ENCODE results near the gene LIMK2.
"Not testable (repeated sequence)": the region's sequence is repeated elsewhere in the genome, so short reads cannot be mapped to it uniquely, and the experiment has no call there.

Gene LIMK2

GRCh38 chr22:31244943-31245451 lies 32.9 kb downstream of the LIMK2 start:
- DNase-seq, result no peak

- not testable (repeated sequence) for DNase-seq
Observed at GRCh38 chr22:31245998-31246397, 33.9 kb downstream of the LIMK2 start.

GRCh38 chr22:31246687-31247086 lies 34.6 kb downstream of the LIMK2 start:
- DNase-seq, result no peak

DNA sequence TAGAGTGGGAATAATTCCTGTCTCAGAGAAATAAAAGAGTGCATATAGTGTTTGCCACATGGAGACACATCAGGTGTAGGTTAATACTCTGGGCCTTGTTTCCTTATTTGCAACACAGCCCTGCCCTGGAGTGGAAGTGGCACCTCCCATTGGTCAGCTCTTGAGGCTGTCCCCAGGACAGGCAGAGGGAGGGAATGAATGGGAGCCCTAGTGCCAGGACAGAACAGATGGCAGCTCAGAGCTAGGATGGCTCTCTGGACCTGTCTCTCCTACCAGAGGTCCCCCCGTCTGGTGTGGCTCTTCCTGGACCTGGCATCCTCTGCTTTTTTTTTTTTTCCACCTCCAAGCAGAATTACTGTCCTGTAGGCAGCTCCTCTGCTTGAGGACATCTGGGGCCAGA lies 35.6 kb downstream of the LIMK2 start:
- DNase-seq, result no peak

DNA sequence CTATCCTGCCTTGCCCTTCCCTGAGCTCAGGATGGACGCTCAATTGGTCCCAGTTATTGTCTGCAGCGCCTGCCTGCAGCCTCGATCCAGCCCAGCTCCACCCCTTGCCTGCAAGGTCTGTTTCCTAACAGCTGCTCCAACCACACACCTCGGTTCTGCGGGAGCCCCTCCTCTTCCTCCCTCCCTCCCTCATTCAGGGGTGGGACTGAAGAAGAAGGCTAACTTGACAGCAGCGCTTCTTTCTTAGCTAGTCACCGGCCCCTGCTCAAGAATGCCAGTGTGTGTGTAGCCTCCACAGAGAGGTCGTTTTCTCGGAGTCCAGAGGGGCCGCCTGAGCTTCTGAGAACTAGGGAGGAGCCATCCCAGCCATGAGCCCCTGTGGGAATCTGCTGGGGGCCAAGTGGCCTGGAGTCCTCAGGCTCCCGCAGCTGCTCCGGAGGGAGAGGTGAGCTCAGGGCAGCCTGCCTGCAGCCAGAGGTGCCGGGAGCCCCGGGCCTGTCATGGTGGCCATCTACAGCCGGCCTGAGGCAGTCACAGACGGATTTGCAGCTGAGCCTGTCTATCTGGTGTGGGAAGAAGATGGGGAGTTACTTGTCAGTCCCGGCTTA lies 36.1 kb downstream of the LIMK2 start:
- peak; percentile 56 for DNase-seq

GRCh38 chr22:31248965-31249958 lies 37.2 kb downstream of the LIMK2 start:
- no peak for DNase-seq

DNA sequence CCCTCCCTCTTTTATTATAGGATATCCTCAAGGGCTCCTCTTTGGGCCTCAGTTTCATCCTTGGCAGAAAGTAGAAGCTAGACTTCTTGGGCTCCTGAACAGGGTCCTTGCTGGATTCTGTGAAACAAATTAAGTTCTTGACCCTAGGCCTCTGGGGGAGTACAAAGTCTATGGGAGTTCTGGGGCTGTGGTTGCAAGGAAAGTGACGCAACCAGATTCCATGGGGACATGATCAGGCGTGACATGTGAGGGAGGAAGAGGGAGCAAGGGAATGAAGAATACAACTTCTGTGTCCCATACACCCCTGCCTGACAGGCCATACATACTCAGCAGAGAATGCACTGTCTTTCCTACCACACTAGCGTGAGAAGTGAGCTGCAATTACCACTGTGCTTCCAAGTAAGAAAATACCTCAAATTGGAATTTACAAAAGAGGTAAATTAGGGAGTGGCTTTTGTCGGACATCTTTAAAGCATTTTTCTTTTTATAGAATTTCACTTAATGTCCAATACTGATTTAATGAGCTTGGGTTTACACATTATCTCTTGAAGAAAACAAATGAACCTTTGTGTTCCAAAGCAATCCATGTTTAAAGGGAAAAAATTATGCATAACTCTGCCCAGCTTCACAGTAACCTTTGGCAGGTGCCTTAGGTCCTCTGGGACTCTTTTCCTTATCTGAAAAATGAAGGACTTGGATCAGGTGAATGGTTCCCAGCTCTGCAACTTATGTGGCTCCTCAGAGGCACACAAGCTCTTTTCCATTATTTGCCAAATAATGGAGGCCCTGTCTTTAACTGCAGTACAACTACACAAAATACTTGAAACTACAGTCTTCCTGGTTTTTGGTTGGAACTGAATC lies 38.9 kb downstream of the LIMK2 start:
- DNase-seq, result no peak

DNA sequence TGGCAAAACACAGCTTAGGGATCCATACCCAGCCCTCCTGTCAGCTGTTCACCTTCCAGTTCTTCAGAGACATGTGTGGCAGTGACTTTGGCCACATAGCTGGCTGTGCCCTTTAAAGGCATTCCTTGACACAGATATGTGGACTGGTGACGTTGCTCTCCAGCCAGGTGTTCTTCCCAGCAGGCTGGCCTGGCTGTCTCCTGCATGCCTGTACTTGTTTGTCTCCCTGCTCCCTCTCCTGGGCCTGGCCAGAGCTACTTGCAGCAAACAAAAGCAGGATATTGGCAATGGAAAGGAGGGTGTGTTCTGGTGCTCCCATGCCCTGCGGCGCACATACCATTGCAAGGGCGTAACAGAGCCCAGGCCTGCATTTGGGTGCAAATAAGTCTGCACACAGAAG lies 41.9 kb downstream of the LIMK2 start:
- no peak for DNase-seq

DNA sequence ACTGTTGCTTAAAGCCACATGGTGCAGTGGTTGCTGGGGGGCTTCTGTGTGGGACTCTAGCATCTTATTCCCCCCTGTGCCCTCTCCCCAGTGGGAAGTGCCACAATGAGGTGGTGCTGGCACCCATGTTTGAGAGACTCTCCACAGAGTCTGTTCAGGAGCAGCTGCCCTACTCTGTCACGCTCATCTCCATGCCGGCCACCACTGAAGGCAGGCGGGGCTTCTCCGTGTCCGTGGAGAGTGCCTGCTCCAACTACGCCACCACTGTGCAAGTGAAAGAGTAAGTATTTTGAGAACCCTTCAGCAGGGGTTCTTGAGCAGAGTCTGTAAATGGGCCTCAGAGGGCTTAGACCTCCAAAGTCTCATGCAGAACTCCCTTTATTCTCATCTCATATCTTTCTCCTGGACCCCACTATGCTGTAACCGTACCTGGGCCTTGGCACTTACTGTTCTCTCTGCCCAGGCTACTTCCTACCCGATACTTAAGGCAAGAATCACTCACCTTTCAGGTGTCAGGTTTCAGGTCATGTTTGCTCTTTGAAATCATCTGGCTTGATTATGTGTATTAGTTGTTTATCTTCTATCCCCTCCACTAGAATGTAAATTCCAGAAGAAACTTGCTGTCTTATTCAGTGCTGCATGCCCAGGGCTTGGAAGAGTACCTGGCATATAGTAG lies 47.8 kb downstream of the LIMK2 start:
- no peak for DNase-seq

DNA sequence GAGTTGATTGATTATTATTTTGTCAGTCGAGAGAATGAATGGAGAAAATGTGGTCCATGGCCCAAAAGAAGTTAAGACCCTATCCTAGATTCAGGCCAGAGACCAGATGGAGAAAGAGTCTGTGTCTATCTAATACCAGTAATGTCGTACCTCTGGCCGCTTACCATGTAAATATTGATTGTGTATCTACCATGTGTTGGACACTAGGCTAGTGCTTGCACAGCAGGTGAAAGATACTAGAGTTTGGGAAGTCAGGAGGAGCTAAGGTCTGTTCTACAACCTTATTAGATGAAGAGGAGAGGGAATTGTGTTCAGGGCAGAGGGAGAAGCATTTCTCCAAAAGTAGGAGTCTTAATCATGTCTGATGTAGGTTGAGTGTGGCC lies 48.4 kb downstream of the LIMK2 start:
- DNase-seq, result no peak

- no peak for DNase-seq
Observed at GRCh38 chr22:31262312-31263133, 50.4 kb downstream of the LIMK2 start.

- no peak for DNase-seq
Observed at GRCh38 chr22:31263896-31264640, 52.0 kb downstream of the LIMK2 start.

- no peak for DNase-seq
Observed at GRCh38 chr22:31268281-31268680, 56.2 kb downstream of the LIMK2 start.

DNA sequence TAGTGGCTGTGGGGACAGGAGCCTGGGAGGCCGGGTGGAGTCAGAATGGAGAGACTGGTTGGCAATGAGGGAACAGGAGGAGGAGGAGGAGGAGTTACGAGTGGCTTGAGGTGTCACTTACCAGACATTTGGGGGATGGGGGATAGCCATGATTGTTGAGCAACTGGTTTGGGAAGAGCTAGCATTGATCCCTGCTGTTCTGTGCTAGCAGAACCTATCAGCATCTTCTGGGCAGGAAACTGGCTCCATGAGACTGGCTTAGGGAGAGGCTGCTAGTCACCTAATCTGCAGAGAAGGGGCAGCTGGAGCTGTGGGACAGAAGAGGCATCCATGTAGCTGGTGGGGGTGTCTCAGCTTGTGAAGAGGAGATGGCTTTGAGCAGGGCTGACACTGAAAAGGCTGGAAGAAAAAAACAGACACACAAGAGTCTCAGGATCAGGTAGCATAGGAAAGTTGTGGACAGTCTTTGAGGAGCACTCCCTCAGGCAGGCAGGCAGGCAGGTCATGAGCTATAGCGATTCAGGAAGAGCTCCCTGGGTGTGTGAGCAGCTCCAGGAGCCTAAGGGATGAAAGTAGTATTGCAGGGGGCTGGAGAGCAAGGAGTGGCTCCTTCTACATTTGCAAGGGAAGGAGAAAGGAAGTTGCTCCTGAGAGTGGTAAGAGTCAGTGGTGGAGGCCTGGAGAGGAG lies 57.9 kb downstream of the LIMK2 start:
- DNase-seq, result no peak

DNA sequence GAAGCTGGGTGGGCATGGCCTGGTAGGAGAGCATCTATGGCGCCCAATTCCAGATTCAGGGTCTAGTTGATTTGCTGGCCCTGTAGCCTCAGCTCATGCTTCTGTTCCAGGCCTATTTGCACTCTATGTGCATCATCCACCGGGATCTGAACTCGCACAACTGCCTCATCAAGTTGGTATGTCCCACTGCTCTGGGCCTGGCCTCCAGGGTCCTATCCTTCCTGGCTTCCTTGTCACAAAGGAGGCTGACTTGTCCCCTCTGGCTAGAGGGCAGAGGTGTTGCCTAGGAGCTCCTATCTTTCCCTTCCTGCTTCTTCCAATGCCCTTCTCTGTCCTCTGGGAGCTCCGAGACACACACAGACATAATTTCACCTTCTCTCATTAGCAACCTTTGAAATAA lies 58.9 kb downstream of the LIMK2 start:
- no peak for DNase-seq

DNA sequence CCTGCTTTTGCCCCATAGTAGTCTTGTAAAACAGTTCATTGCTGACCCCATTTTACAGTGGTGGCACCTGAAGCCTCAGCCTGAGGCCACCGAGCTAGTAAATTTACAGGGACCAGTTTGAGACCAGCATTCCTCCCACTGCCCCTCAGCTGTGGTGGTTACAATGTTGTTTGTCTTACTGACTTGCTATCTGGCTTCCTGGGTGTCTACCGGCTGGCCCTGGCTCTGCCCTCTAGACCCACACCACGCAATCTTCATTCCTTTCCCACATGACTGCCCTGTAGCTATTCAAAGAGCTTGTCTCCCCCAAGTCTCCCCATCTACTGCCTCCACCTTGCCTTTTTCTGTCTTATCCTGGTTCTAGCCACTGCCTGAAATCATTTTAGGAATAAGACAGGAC lies 59.4 kb downstream of the LIMK2 start:
- no peak for DNase-seq

GRCh38 chr22:31272522-31273446 lies 60.7 kb downstream of the LIMK2 start:
- DNase-seq, result peak; percentile 36

GRCh38 chr22:31274017-31274416 lies 61.9 kb downstream of the LIMK2 start:
- DNase-seq, result no peak

DNA sequence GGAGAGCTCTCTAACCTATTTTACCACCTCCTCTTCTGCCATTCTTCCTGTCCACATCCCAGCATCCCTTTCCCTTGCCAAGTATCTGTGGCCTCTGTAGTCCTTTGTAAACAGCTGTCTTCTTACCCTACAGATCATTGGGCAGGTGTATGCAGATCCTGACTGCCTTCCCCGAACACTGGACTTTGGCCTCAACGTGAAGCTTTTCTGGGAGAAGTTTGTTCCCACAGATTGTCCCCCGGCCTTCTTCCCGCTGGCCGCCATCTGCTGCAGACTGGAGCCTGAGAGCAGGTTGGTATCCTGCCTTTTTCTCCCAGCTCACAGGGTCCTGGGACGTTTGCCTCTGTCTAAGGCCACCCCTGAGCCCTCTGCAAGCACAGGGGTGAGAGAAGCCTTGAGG lies 62.9 kb downstream of the LIMK2 start:
- no peak for DNase-seq

All from central memory CD4-positive, alpha-beta T cell (primary cell).